Keratinocyte (primary cell): ENCODE data around the gene SFSWAP. TPM values are rescaled to one million over a fixed set of nuclear protein-coding genes. Genes with fewer than 3 reads are reported as not detected.
"Not testable (repeated sequence)": the region's sequence is repeated elsewhere in the genome, so short reads cannot be mapped to it uniquely, and the experiment has no call there.

Experiments used
- DNase-seq: peaks from one replicate; pipeline ENCODE4 v3.0.0-alpha.2; 2011; ENCODE audit warnings: low read depth, missing footprints, low spot score
- FAIRE-seq: peaks from 2 replicates; lab custom pipeline; 2011; peaks lifted over from hg19 to GRCh38; lab: Jason Lieb, UNC
- H2AFZ ChIP-seq: 2 replicates; pipeline ENCODE4 v1.6.0; 2012; ENCODE audit warnings: low read length, control low read depth, inconsistent platforms; ENCODE audit not compliant: control insufficient read depth
- H3K27ac ChIP-seq: 2 replicates; pipeline ENCODE4 v1.5.1; 2011; ENCODE audit warnings: low read length; ENCODE audit not compliant: control insufficient read depth, insufficient read depth
- H3K27me3 ChIP-seq: 3 replicates; pipeline ENCODE4 v1.6.0; 2011; ENCODE audit warnings: low read length; ENCODE audit not compliant: control insufficient read depth, insufficient read depth; ENCODE audit errors: extremely low read depth
- H3K36me3 ChIP-seq, 2 experiments: 2 replicates in 1 of 2; 3 replicates in 1 of 2; pipeline ENCODE4 v1.5.1; 2011; ENCODE audit warnings: low read length in 2 of 2, mild to moderate bottlenecking in 1 of 2; ENCODE audit not compliant: control insufficient read depth in 2 of 2, insufficient read depth in 2 of 2; ENCODE audit errors: extremely low read depth in 1 of 2
- H3K4me1 ChIP-seq: 3 replicates; pipeline ENCODE4 v1.5.1; 2011; ENCODE audit warnings: low read length; ENCODE audit not compliant: control insufficient read depth, insufficient read depth; ENCODE audit errors: extremely low read depth
- H3K4me2 ChIP-seq: 3 replicates; pipeline ENCODE4 v1.6.0; 2011; ENCODE audit warnings: low read depth, low read length; ENCODE audit not compliant: control insufficient read depth, insufficient read depth; ENCODE audit errors: extremely low read depth
- H3K4me3 ChIP-seq, 3 experiments: fragments of 200-600 bp in 1 of 3; sonication (generic) in 1 of 3; 2 replicates in 2 of 3; 3 replicates in 1 of 3; pipeline ENCODE4 v1.5.1; 2011 to 2016; ENCODE audit warnings: low read length in 3 of 3, mild to moderate bottlenecking in 3 of 3, control low read depth in 2 of 3, inconsistent platforms in 1 of 3, low read depth in 1 of 3, mixed read lengths in 1 of 3, mixed run types in 1 of 3, moderate library complexity in 1 of 3; ENCODE audit not compliant: control insufficient read depth in 2 of 3, insufficient read depth in 2 of 3; ENCODE audit errors: extremely low read depth in 1 of 3
- H3K79me2 ChIP-seq: 2 replicates; pipeline ENCODE4 v1.6.0; 2012; ENCODE audit warnings: low read length; ENCODE audit not compliant: control insufficient read depth, insufficient read depth
- H3K9ac ChIP-seq: 3 replicates; pipeline ENCODE4 v1.6.0; 2011; ENCODE audit warnings: low read length; ENCODE audit not compliant: control insufficient read depth, insufficient read depth; ENCODE audit errors: extremely low read depth
- H3K9me1 ChIP-seq: 3 replicates; pipeline ENCODE4 v1.6.0; 2011; ENCODE audit warnings: low read length; ENCODE audit not compliant: control insufficient read depth, insufficient read depth; ENCODE audit errors: extremely low read depth
- H3K9me3 ChIP-seq: 2 replicates; pipeline ENCODE4 v1.5.1; 2012; ENCODE audit warnings: low read depth, low read length; ENCODE audit not compliant: control insufficient read depth
- H4K20me1 ChIP-seq: 3 replicates; pipeline ENCODE4 v1.6.0; 2011; ENCODE audit warnings: low read length; ENCODE audit not compliant: control insufficient read depth, insufficient read depth; ENCODE audit errors: extremely low read depth
- dilution Hi-C: fragments of 300-500 bp; cut with MboI; formaldehyde crosslinking; loops from one replicate; pipeline ENCODE4 v1.7.0; 2020; ENCODE audit warnings: low sequenced_read_pairs; ENCODE audit not compliant: extremely low pct_ligation_motif_present
- polyA plus RNA-seq, 5 experiments: library from polyadenylated mRNA; depleted of rRNA in 3 of 5; stranded (reverse) in 3 of 5; stranded (forward) in 1 of 5; unstranded in 1 of 5; fragments of >200 nt; gene quantifications; 1 replicate in 1 of 5; 2 replicates in 3 of 5; 3 replicates in 1 of 5; pipeline versions ENCODE4 v1.2.1 to v1.2.3, GENCODE V29; 2011 to 2012; ENCODE audit warnings: missing spikeins in 2 of 5, low read depth in 1 of 5, low replicate concordance in 1 of 5

SFSWAP gene
- polyA plus RNA-seq, 1 donor (not counting 4 experiments of a cell fraction or from before 2014, with no cell fraction given) = 13.1 TPM

GRCh38 chr12:131665666-131666065 is 45.2 kb upstream of the SFSWAP start:
- H3K9me1 ChIP-seq, H3K4me3 ChIP-seq, H3K36me3 ChIP-seq, H2AFZ ChIP-seq, dilution Hi-C loops, H3K79me2 ChIP-seq, H3K9ac ChIP-seq, H3K27me3 ChIP-seq, DNase-seq, H4K20me1 ChIP-seq, H3K9me3 ChIP-seq, H3K4me2 ChIP-seq, H3K4me1 ChIP-seq, H3K27ac ChIP-seq, FAIRE-seq: not testable (repeated sequence)

DNA sequence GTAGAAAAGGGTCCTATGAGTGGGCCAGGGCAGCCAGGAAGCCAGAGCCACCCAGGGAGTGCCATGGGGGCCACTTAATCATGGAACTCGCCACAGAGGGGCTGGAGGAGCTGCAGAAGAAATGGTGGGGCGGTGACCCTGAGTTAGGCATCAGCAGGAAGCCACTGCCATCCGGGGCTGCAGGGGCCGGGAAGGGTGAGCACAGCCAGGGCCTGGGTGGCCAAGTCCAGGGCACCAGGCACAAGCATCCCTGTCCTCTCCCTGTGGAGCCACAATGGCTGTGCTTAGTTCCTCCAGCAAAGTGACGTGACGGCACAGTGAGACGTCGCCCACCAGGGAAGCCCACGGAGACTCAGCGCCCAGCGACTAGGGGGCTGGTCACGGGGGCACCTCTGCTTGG is 44.4 kb upstream of the SFSWAP start:
- H3K79me2 ChIP-seq, dilution Hi-C loops, H3K9me1 ChIP-seq, H3K4me3 ChIP-seq, H3K9ac ChIP-seq, DNase-seq, H3K9me3 ChIP-seq, H3K36me3 ChIP-seq, H3K27ac ChIP-seq, H2AFZ ChIP-seq, FAIRE-seq, H3K4me2 ChIP-seq, H4K20me1 ChIP-seq, H3K4me1 ChIP-seq, H3K27me3 ChIP-seq: not testable (repeated sequence)

GRCh38 chr12:131666978-131667601 is 43.8 kb upstream of the SFSWAP start:
- H4K20me1 ChIP-seq, H3K36me3 ChIP-seq, H3K9me1 ChIP-seq, H3K27ac ChIP-seq, H3K79me2 ChIP-seq, H2AFZ ChIP-seq, H3K4me2 ChIP-seq, FAIRE-seq, H3K4me3 ChIP-seq, DNase-seq, dilution Hi-C loops, H3K9ac ChIP-seq, H3K4me1 ChIP-seq, H3K27me3 ChIP-seq, H3K9me3 ChIP-seq: not testable (repeated sequence)
